ENCODE measurements around the gene SH3TC1.

The SH3TC1 gene

GRCh38 chr4:8281519-8282133 lies 82.5 kb downstream of the SH3TC1 start:
- Histone ChIP-seq H3K27ac (replicated peaks) (no peak overlapping the region), H3K27me3 (ENCODE audit: insufficient read depth, poor library complexity, severe bottlenecking) (no peaks in the 10 kb centered on the region), H3K4me3 (replicated peaks; ENCODE audit: insufficient read depth, low read length) (no peak overlapping the region)
- DNase-seq (ENCODE audit: low read depth in 1 of 2, low spot score in 1 of 2): no peak
- TF ChIP-seq, protein P1, sequence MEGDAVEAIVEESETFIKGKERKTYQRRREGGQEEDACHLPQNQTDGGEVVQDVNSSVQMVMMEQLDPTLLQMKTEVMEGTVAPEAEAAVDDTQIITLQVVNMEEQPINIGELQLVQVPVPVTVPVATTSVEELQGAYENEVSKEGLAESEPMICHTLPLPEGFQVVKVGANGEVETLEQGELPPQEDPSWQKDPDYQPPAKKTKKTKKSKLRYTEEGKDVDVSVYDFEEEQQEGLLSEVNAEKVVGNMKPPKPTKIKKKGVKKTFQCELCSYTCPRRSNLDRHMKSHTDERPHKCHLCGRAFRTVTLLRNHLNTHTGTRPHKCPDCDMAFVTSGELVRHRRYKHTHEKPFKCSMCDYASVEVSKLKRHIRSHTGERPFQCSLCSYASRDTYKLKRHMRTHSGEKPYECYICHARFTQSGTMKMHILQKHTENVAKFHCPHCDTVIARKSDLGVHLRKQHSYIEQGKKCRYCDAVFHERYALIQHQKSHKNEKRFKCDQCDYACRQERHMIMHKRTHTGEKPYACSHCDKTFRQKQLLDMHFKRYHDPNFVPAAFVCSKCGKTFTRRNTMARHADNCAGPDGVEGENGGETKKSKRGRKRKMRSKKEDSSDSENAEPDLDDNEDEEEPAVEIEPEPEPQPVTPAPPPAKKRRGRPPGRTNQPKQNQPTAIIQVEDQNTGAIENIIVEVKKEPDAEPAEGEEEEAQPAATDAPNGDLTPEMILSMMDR (IDR thresholded peaks at IDR 0.05; ENCODE audit: insufficient read depth, low read length): no peak

DNA sequence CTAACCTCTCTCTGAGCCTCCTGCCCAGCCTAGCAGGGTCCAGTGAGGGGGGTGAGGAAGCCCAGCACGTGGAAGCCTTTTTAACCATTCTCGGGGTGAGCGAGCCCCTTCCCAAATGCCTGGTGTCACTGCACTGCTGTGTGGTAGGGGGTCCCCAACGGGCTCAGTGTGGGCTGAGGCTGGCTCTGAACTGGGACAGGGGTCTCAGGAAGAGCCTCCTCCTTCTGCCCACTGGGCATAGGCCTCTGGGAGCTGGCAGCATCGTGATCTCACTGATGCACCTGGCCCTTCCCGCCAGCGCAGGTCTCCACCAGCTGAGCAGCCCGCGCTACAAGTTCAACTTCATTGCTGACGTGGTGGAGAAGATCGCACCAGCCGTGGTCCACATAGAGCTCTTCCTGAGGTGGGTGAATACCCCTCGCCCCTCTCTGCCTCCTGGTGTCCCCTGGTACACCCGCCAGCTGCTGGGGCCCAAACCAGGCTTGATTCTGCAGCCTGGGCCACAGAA lies 83.1 kb downstream of the SH3TC1 start:
- TF ChIP-seq GABPA (IDR thresholded peaks at IDR 0.05; ENCODE audit: low read depth) (no peak), SPI1 (IDR thresholded peaks at IDR 0.05; ENCODE audit: borderline replicate concordance, low read depth) (no peak), POLR2AphosphoS5 (IDR thresholded peaks at IDR 0.05; ENCODE audit: low read depth) (no peak)
- TF ChIP-seq, protein P1 (IDR thresholded peaks at IDR 0.05; ENCODE audit: insufficient read depth, low read length): no peak
- DNase-seq (ENCODE audit: low read depth in 1 of 2, low spot score in 1 of 2): no peak
- Histone ChIP-seq H3K4me3 (replicated peaks; ENCODE audit: insufficient read depth, low read length) (no peak overlapping the region), H3K27me3 (ENCODE audit: insufficient read depth, poor library complexity, severe bottlenecking) (no peaks in the 10 kb centered on the region), H3K27ac (replicated peaks) (no peak overlapping the region)

DNA sequence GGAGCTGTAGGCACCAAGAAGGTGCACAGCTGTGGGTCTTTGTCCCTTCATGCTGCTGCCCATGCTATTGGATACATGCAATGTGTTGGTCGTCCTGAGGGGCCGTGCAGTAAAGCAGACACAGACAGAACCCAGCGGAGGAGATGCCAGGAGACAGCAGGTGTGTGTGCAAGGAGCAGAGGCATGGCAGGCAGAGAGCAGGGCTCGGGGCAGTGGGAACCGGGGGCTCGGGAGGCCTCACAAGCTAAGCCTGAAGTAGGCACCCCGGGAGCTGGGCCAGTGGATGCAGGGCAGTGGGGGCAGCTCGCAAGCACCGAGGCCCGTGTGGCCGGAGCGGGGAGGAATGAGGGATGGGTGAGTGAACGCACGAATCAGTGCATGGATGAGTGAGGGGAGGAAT lies 83.7 kb downstream of the SH3TC1 start:
- TF ChIP-seq POLR2AphosphoS5 (IDR thresholded peaks at IDR 0.05; ENCODE audit: low read depth) (no peak), GABPA (IDR thresholded peaks at IDR 0.05; ENCODE audit: low read depth) (no peak), REST (IDR thresholded peaks at IDR 0.05; ENCODE audit: insufficient replicate concordance, low read depth) (no peak), SPI1 (IDR thresholded peaks at IDR 0.05; ENCODE audit: borderline replicate concordance, low read depth) (no peak)
- TF ChIP-seq, protein P1 (IDR thresholded peaks at IDR 0.05; ENCODE audit: insufficient read depth, low read length): no peak
- Histone ChIP-seq H3K27ac (replicated peaks) (no peak overlapping the region), H3K27me3 (ENCODE audit: insufficient read depth, poor library complexity, severe bottlenecking) (no peaks in the 10 kb centered on the region), H3K4me3 (replicated peaks; ENCODE audit: insufficient read depth, low read length) (no peak overlapping the region)
- no peak for DNase-seq (ENCODE audit: low read depth in 1 of 2, low spot score in 1 of 2)

DNA sequence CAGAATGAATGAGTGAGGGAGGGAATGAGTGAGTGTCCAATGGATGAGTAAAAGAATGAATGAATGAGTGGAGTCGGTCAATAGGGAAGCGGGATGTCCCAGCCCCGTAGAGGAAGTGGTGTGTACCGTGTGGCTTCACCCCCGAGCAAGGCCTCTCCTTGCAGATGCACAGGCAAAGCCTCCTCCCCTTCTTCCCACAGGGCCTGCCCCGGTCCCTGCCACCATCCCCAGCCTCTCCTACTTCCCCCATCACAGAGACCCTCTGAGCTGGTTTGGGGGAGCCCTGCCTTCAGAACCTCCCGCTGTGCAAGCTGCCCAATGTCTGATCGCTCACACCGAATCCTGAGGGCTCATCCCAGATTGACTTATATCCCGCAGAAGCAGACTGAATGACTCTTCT lies 84.1 kb downstream of the SH3TC1 start:
- H3K27ac ChIP-seq (replicated peaks): no peak overlapping the region
- H3K27me3 ChIP-seq (ENCODE audit: insufficient read depth, poor library complexity, severe bottlenecking): no peaks in the 10 kb centered on the region
- TF ChIP-seq, protein P1 (IDR thresholded peaks at IDR 0.05; ENCODE audit: insufficient read depth, low read length): no peak
- TF ChIP-seq SPI1 (IDR thresholded peaks at IDR 0.05; ENCODE audit: borderline replicate concordance, low read depth) (peak; percentile 78), POLR2AphosphoS5 (IDR thresholded peaks at IDR 0.05; ENCODE audit: low read depth) (no peak), REST (IDR thresholded peaks at IDR 0.05; ENCODE audit: insufficient replicate concordance, low read depth) (no peak), GABPA (IDR thresholded peaks at IDR 0.05; ENCODE audit: low read depth) (no peak)
- peak in 1 of 2 experiments; percentile 83 for DNase-seq (ENCODE audit: low read depth in 1 of 2, low spot score in 1 of 2)
- H3K4me3 ChIP-seq (replicated peaks; ENCODE audit: insufficient read depth, low read length): no peak overlapping the region
